Measurements from ENCODE around the gene NAA25.

DNA sequence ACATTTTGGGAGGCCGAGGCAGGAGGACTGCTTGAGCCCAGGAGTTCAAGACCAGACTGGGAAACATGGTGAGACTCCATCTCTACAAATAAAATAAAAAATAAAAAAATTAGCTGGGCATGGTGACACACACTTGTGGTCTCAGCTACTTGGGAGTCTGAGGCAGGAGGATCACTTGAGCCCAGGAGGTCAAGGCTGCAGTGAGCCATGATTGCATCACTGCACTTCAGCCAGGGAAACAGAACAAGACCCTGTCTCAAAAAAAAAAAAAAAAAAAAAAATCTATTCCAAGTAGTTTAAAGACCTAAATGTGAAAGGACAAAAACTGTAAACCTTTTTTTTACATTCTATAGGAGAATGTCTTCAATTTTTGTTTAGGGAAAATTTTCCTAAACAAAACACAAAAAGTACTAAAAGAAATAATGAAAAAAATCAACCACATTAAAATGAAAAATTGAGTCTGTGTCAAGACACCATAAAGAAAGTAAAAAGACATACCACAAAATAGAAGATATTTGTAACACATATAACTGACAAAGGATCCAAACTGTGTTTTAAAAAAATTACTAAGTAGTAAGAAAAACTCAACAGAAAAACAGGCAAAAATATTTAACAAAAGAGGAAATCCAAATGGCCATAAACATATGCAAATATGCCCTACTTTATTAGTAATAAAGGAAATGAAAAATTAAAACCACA lies 112.7 kb downstream of the NAA25 start:
- TF ChIP-seq POLR2AphosphoS5 (IDR thresholded peaks at IDR 0.05) = no peak
- no peak for TF ChIP-seq EP300 (IDR thresholded peaks at IDR 0.05)
- TF ChIP-seq, protein P1, sequence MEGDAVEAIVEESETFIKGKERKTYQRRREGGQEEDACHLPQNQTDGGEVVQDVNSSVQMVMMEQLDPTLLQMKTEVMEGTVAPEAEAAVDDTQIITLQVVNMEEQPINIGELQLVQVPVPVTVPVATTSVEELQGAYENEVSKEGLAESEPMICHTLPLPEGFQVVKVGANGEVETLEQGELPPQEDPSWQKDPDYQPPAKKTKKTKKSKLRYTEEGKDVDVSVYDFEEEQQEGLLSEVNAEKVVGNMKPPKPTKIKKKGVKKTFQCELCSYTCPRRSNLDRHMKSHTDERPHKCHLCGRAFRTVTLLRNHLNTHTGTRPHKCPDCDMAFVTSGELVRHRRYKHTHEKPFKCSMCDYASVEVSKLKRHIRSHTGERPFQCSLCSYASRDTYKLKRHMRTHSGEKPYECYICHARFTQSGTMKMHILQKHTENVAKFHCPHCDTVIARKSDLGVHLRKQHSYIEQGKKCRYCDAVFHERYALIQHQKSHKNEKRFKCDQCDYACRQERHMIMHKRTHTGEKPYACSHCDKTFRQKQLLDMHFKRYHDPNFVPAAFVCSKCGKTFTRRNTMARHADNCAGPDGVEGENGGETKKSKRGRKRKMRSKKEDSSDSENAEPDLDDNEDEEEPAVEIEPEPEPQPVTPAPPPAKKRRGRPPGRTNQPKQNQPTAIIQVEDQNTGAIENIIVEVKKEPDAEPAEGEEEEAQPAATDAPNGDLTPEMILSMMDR (IDR thresholded peaks at IDR 0.05) = no peak
- no peak for TF ChIP-seq POLR2A (IDR thresholded peaks at IDR 0.05)
